SK-N-MC (cell line): ENCODE measurements around the gene PNKP.

Source experiments
- EZH2 ChIP-seq: fragments of 200-600 bp; sonication (generic); IDR thresholded peaks from one replicate; pipeline ENCODE4 v1.6.1; 2017; ENCODE audit warnings: antibody characterized with exemption
- POLR2AphosphoS5 ChIP-seq: IDR thresholded peaks from 2 replicates; pipeline ENCODE4 v1.6.1; 2012; ENCODE audit warnings: mild to moderate bottlenecking, low read depth, low read length, borderline replicate concordance

GRCh38 chr19:49835562-49835961 is 31.8 kb downstream of the PNKP start:
- TF ChIP-seq POLR2AphosphoS5 = no peak
- no peak for TF ChIP-seq EZH2
